ENCODE measurements around the gene KCTD5. TPM values are rescaled to one million over a fixed set of nuclear protein-coding genes. Genes with fewer than 3 reads are reported as not detected.
"Not testable (repeated sequence)": the region's sequence is repeated elsewhere in the genome, so short reads cannot be mapped to it uniquely, and the experiment has no call there.

KCTD5 gene
- total RNA-seq, 1 donor from 2014 or later = 25.2 TPM

DNA sequence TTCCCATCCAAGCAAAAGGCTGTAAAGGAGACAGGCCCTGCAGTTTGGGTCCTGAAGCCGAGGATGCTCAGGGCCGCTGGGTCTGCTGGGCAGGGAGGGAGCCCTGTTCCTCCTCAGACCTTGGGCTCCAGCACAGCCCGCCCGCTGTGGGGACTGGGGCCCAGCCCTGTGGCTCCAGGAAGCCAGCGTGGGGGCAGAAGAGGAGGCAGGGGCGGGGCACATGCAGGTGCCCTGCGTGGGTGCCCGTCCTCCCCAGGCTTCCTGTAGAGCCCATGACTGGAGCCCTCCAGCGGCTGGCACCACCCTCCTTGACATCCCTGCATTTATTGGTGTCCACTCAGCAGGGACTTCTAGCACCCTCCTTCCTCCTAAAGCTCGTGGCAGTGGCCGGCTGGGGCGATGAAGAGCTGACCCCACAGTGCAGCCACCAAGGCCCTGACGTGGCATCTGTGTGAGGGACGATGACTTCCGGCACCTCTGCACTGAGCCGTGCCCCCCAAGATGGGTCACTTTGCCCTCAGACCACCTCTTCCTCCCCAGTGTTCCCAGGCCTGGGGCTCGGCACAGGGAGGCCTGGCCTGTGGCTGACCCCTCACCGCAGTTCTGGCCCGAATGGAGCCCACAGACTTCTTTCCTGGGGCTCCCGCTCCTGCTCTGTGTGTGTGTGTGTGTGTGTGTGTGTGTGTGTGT lies 27.8 kb downstream of the KCTD5 start:
- no peak for DNase-seq

DNA sequence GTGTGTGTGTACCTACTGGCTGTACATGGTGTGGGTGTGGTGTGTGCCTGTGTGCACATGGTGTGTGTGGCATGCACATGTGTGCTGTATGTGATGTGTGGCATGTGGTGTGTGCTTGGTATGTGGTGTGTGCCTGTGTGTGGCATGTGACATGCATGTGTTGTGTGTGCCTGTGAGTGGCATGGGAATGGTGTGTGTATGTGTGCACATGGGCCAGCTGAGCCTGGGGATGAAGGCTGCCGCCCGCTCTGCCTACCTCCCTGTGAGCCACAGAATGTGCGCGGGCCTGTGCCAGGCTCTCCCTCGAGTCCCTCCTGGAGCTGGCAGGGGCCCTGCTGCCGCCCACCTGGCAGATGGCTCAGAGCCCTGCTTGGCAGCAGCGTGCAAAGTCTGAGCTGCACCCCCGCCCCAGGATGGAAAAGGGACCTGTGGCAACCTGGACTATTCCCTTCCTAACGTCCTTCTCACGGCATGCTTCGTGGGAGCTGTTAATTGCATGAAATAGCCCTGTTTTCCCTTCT lies 28.4 kb downstream of the KCTD5 start:
- DNase-seq = no peak

DNA sequence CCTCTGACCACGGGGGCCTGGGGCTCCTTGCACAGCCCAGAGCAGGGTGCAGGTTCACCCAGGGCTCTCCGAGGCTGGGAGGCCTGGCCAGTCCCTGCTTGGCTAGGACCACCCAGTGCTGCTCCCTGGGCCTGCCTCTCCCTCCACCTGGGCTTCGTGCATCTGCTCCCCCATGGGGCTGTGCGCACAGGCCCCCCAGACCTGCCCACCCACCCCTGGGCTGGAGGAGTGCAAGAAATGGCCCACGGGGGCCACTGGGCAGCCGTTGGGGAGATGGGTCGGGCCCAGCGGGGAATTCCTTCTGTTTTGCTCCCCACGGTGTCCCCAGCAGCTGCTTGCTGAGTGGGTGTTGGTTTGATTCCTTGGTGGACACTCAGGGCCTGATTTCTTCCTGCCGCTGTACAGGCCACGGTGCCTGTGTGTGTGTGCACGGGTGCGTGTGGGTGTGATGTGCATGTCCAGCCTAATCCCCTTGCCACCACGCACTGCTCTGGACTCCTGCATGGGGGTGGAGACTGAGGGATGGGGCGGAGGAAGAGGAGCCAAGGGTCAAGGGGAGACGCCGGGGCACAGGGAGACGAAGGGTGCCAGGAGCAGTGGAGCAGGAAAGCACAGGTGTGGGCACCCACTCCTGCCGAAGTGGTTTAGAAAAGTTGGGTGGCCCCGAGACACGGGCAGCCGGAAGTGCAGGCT lies 29.2 kb downstream of the KCTD5 start:
- no peak for DNase-seq

DNA sequence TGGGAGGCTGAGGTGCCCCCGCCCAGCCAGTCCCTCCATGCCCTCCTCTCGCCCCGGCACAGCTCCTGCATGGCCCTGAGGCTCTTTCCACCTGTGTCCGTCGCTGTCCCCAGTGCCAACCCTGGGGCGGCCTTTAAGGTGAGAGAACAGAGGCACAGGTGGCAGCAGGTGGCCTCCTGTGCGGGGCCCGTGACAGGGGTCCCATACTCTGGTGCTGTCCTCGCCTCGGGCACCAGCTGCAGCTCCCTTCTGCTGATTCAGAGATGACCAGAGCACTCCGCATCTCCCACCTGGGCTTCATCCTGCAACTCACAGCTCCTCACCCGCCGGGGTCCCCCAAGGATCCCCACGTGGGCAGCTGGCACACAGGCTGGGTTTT lies 29.7 kb downstream of the KCTD5 start:
- DNase-seq = no peak

DNA sequence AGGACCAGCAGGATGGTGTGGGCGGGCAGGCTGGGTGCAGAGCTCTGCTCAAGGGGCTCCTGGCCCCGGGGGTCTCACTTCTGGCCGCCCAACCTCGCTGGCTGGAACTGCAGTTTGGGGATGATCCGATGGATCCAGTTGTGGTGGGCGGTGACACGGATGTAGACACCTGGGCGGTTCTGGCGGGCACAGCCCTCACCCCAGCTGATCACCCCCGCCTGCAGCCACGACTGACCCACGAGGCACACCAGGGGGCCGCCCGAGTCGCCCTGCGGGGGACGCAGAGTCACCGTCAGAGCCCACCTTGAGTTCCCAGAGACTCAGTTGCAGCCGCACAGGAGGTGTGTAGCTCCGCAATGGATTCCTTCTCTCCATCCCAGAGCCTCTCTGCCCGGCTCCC lies 30.2 kb downstream of the KCTD5 start:
- DNase-seq = no peak

DNA sequence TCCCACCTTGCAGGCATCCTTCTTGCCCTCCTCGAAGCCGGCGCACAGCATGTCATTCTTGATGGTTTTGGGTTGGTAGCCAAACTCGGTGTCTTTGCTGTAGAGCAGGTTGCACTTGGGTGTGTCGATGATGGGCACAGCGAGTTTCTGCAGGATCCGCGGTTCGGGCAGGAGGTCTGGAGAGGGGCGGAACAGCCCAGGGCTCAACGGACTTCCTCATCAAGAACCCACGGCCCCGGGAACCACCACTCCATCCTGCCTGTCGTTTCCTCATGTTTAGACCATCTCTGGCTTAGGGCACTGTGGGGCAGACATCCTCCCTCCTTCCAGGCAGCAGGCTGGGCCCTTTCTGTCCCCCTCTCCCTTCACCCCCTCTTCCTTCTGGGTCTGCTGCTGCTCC lies 31.2 kb downstream of the KCTD5 start:
- no peak for DNase-seq

DNA sequence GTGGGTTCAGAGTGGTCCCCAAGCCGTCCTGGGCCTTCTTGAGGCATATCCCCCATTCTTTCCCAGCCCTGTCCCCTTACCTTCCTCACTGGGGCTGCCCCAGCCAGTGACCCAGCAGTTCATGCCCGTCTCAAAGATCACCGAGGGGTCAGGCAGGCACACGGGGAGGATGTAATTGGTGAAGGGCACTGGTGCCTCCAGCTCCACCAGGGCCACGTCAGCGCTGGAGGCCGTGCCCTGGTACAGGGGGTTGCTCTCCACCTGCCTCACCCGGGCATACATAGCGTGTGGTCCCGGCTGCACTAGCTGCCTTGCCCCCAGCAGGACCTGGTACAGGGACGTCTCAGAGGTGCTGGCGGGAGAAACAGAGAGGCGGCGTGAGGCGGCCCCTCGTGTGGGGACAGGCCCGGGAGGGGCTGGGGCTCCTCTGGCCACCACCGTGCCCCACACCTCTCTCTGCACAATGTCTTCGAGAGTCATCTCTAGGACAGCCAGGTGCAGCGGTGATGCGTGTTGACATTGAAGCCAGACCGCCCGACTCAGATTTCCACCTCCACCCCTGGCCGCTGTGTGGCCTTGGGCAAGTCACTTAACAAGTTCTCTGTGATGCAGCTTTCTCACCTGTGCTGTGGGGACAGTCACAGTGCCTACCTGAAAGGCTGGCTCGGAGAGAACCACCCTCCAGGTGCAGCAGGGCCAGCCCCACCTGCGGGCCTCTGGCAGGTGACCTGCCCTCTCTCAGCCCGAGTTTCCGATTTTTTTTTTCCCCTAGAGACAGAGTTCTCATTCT lies 31.9 kb downstream of the KCTD5 start:
- no peak for DNase-seq

DNA sequence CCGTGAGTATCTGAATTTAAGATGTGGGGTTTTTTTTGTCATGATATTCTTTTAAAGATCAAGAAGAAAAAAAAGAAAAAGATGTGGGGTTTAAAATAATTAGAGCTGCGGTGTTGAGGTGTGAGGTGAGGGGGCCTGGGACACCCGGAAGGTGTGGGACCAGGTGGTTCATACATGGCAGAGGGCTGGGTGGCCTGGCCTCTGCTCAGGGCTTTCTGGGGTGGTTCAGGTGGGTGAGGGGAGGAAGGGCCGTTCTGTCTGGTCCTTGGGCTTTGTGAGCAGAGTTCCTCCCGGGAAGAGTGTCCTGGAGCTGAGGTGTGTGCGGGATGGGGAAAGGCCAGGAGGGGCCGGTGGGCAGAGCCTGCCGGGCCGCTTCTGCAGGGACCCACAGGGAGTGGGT lies 32.7 kb downstream of the KCTD5 start:
- DNase-seq = no peak

DNA sequence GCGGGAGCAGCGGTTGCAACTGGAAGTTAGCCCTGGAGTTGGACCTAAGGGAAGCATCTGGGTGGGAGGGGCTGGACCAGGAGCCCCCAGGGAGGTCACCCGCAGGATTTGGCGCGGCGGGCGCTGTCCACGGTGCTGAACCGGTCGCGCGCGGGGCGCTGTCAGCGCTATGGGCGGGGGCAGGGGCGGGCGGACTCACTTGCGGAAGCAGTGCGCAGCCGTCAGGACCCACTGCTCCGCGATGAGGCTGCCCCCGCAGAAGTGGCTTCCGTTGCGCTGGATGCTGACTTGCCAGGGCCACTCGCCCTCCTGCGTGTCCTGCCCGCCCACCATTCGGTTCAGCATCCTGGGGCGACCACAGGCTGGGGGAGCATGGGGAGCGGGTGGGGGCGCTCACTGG lies 33.2 kb downstream of the KCTD5 start:
- peak; percentile 65 for DNase-seq

DNA sequence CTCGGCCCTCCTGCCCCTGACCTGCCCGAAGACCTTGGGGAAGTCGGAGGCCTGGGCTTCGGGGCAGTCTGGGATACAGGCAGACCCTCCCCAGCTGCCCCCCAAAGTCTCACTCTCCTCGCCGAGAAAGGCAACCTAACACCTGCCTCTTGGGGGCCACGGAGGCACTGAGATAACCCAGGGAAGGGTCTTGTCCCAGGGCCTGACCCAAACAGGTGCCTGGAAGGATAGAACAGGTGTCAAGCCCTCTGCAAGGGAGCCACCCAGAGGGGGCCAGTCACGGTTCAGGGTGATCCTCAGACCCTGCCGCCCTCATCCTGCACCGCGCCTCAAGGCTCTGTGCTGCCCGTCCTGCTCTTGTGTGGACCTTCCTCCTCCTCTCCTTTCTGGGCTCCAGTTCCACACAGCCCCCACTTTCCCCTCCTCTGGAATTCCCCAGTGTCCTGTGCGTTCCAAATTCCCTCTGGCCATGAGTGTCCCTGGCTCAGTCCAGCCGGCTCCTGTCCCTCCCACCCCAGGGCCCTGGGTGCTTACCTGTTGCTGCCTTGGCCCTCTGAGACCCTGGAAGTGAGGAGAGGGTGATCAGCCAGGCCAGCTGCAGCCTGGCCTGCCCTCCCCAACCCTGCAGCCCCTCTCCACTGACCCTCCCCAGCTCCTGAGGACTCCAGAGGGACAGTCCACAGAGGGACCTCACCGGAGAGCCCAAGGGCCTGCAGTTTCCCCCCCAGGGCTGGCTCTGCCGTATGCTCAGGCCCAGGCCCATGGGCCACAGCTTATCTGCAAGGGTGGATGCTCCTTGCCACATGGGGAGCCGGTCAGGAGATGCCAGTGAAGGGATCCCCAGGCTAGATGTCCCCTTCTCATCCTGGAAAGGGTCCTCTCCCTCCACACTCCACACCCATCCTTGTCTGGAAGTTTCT lies 33.9 kb downstream of the KCTD5 start:
- no peak for DNase-seq

DNA sequence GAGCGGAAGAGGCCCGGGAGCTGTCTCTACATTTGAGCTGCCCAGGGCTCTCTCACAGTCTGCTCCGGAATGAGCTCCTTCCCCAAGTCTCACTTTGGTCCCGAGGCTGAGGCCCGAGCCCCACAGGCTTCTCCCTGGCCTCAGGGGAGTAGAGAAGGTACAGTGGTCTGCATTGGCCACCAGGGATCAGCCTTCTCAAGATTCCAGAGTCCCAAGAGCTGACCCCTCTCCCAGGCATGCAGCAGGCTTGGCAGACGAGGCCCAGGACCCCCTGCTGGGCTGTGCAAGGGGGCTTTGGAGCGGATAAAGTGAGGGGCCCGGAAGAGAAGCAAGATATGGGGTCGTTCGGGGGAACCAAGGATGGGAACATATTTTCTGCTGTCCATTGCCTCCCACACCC lies 34.6 kb downstream of the KCTD5 start:
- no peak for DNase-seq

DNA sequence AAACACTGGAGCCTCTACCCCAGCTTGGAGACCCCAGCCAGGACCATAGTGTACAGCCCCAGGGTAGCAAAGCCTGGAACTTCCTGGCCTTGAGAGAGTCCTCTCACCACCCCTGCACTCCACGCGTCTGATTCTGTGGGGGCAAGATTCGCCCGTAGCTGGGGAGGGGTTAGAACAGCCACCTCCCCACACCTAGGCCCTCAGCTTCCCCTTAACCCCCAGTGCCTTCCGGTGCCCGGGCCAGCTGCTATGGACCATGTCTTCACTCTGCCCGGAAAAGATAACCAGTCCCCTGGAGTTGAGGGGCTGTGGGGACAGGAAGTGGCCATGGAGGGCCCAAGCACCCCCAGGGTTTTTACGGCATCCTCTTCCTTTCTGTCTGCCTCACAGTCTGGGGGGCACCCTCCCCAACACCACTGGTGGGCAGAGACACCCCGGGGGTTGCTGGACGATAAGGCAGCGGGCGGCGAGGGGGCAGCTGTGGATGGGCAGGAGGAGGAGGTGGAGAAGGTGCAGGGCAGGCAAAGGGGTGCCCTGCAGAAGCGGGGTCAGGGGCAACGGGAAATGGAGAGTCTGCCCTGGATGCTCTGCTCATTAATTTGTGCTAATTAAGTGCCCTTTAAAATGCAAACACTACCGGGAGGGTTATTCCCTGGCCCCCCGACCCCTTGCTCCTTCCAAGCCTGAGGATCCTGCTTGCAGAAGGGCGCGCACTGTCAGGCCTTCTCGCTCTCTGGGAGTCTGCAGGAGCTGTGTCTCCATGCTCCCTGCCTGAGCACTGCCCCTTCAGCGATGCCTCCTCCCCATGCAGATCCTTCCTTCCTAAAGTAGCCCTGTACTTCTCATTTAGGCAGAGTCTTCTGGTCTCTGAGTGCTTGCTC lies 35.3 kb downstream of the KCTD5 start:
- no peak for DNase-seq

DNA sequence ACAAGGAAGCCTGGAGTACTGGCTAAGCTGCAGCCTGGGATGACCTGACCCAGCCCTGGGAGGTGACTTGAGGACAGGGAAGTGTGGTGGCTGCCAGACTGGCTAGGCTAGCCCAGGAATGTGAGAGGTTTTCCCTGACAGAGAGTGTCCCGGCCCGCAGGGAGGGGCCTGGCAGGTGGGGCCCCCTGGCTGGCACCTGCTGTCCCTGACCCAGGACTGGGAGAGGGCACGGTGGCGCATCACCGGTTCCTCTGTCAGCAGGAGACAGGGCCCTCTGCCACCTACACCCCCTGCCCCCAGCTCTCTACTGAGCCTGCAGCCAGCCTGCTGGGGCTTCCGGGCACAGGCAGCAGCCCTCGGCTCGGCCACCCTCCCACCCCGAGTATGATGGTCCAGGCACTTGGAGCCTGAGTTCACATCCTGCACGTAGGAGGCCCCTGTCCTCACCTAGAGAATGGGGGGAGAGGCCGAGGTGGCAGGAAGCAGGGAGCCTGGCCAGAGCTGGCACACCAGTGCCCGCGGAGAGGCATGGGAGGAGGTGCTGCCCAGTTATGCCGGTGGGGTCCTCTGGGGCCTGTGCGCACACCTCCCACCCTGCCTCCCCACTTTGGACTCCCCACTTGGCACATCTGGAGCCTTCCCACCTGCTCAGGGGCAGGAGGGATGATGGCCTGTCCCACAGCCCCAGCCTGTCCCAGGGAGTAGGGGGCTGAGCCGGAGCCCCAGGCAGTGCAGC lies 37.2 kb downstream of the KCTD5 start:
- no peak for DNase-seq

DNA sequence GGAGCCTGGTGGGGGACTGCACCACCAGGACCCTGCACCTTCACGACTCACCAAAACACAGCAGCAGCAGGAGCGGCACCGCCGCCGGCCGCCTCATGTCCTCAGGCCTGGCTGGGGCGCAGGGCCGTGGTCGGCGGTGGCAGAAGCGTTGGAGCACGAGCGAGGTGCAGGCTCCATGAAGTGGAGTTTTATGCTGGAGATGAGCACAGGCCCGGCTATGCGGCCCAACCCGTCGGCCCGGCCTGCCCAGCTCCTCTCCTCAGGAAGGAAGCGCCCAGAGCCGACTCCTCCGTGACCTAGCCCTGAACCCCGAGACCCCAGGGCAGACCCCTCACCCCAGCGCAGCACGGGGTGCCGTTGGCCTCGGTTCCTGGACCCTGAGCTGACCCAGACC lies 37.7 kb downstream of the KCTD5 start, which contains the start of gene PRSS27:
Gene PRSS27, minus strand, starts transcription at position 161 of the 394 bp plus-strand sequence. Its CDS starts 64 bp downstream, at position 97.
- DNase-seq = no peak

DNA sequence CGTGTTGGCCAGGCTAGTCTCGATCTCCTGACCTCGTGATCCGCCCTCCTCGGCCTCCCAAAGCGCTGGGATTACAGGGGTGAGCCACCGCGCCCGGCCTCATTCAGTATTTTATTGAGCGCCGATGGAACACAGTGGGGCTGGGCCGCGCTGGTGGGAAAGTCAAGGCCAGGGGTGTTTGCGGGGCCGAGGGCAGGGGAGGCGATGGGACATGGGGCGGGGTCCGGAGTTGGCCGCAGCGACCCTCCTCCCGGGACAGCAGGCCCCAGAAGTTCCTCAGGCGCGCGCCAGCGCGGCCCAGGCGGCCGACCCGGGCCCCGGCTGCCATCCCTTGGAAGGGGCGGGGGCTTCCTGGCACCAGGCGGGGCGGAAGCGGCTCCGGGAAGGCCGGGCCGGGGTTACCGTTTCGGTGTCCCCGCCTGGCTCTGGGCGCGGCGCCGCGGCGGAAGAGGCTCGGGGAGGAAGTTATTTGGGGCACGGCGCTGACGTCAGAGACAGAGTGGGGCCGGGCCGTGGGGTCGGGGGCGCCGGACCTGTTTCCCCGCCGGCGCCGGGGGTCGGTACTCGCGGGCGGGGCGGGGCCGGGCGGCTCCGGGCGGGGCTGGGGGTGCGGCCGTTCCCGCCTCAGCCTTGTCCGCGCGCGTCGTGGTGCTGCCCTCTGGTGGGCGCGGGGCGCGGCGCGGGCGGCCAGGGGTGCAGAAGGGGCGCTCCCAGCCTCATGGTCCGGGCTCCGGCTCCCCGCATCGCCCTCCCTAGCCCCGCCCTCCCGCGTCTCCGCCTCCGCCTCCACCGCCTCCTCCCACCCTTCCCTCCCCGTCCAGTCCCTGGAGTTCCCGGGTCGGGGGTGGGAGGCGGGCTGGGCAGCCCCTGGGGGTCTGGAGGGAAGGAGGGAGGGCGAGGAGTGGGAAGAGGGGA lies 38.7 kb downstream of the KCTD5 start:
- peak; percentile 79 for DNase-seq

DNA sequence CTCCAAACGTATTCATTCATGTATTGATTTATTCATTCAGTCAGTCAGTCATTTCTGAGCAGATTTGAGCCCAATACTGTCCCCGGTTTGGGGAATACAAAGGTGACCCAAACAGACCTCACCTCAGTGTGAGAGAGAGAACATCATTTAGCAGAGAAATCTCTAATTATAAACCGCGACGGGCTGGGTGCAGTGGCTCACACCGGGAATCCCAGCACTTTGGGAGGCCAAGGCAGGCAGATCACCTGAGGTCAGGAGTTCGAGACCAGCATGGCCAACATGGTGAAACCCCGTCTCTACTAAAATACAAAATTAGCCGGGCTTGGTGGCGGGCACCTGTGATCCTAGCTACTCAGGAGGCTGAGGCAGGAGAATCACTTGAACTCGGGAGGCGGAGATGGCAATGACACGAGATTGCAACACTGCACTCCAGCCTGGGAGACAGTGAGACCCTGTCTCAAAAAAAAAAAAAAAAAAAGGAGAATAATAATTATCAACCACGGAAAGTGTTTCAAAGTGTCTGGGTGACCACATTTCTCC lies 39.4 kb downstream of the KCTD5 start:
- DNase-seq = not testable (repeated sequence)

DNA sequence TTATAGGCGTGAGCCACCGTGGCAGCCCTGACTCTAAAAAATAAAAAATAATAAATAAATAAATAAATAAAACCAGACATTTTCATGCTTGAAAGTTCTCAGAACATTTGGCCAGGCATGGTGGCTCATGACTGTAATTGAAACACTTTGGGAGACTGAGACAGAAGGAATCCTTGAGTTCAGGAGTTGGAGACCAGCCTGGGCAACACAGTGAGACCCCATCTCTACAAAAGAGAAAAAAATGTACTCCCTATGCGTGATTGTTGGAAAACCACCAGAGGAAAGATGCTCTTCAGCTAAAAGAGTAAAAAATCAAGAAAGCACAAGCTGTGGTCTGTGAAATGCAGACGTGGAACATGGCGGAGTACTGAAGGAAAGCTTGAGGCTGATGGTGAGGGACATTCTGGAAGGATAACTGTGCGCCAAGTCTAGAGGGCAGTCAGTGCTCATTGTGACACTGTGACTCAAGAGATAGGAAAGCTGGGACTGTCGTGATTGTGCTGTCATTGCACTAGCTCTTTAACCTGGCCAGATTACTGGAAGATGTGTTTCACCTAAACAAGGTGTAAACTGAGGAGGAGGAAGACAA lies 41.9 kb downstream of the KCTD5 start:
- no peak for DNase-seq

DNA sequence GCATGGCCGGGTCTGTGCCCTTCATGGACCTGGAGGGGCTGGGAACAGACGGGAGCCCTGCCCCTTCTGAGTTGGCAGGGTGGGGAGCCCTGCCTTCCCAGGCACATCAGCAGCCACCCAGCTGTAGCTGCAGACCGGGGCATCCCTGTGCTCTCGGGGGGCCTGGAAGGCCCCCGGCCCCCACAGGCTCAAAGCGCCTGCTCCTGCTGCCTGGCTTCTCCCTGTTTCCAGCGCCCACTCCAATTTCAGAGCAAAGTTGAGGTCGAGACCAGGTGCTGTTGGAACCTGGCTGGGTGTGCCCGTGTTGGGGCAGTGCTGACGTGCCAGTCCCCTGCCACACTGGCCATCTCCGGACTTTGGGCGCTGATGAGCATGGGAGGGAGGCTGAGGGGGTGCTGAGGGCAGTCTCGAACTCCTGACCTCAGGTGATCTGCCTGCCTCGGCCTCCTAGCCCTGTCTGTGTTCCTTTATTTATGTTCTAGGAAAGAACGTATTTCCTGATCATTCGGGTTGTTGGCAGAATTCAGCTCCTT lies 42.6 kb downstream of the KCTD5 start:
- no peak for DNase-seq
